SK-N-SH treated with all-trans-retinoic acid at 6 μM for 48 hours (cell line): ENCODE results near the gene LRRFIP1.

Experiments used
- ATAC-seq: fragments of 200-7000 bp; cut with Tn5 transposase; 3 replicates; pipeline ENCODE4 v1.9.1; 2020; ENCODE audit warnings: mild to moderate bottlenecking, moderate library complexity
- ARNTL ChIP-seq: fragments of 450-650 bp; formaldehyde crosslinking; IDR thresholded peaks from 2 replicates; pipeline ENCODE4 v1.5.0; 2020; ENCODE audit warnings: low read depth, mild to moderate bottlenecking, moderate library complexity, borderline replicate concordance
- BACH2 ChIP-seq: fragments of 250-450 bp; sonication (Bioruptor Pico); IDR thresholded peaks from 2 replicates; pipeline ENCODE4 v1.9.0; 2021; ENCODE audit warnings: mild to moderate bottlenecking, borderline replicate concordance
- CREB5 ChIP-seq: fragments of 250-450 bp; sonication (Bioruptor Pico); IDR thresholded peaks from 2 replicates; pipeline ENCODE4 v1.5.1; 2020; ENCODE audit warnings: low read depth, mild to moderate bottlenecking, moderate library complexity
- CSDC2 ChIP-seq: fragments of 250-450 bp; sonication (Bioruptor Pico); IDR thresholded peaks from 2 replicates; pipeline ENCODE4 v1.5.0; 2020; ENCODE audit warnings: mild to moderate bottlenecking, moderate library complexity
- CSRNP3 ChIP-seq: fragments of 250-450 bp; sonication (Bioruptor Pico); IDR thresholded peaks from 2 replicates; pipeline ENCODE4 v1.5.1; 2021; ENCODE audit warnings: mild to moderate bottlenecking, moderate library complexity
- ESRRG ChIP-seq: fragments of 250-450 bp; sonication (Bioruptor Pico); IDR thresholded peaks from 2 replicates; pipeline ENCODE4 v1.6.1; 2021; ENCODE audit warnings: mild to moderate bottlenecking
- GLIS3 ChIP-seq: fragments of 250-450 bp; sonication (Bioruptor Pico); IDR thresholded peaks from 2 replicates; pipeline ENCODE4 v1.5.0; 2020; ENCODE audit warnings: mild to moderate bottlenecking, moderate library complexity
- ISL1 ChIP-seq: fragments of 250-450 bp; sonication (Bioruptor Pico); IDR thresholded peaks from 2 replicates; pipeline ENCODE4 v2.1.2; 2022; ENCODE audit warnings: mild to moderate bottlenecking, moderate library complexity
- OSR1 ChIP-seq: fragments of 250-450 bp; sonication (Bioruptor Pico); IDR thresholded peaks from 2 replicates; pipeline ENCODE4 v1.8.0; 2022; ENCODE audit warnings: moderate library complexity, mild to moderate bottlenecking, inconsistent platforms
- POU6F1 ChIP-seq: fragments of 250-450 bp; sonication (Bioruptor Pico); IDR thresholded peaks from 2 replicates; pipeline ENCODE4 v1.8.0; 2021; ENCODE audit warnings: low read depth, mild to moderate bottlenecking, moderate library complexity, borderline replicate concordance
- RARB ChIP-seq: fragments of 250-450 bp; sonication (Bioruptor Pico); IDR thresholded peaks from 2 replicates; pipeline ENCODE4 v1.8.0; 2021; ENCODE audit warnings: mild to moderate bottlenecking, moderate library complexity
- SNAI2 ChIP-seq: fragments of 250-450 bp; sonication (Bioruptor Pico); IDR thresholded peaks from 2 replicates; pipeline ENCODE4 v1.5.0; 2020; ENCODE audit warnings: mild to moderate bottlenecking, moderate library complexity
- TCF4 ChIP-seq: fragments of 250-450 bp; sonication (Bioruptor Pico); IDR thresholded peaks from 2 replicates; pipeline ENCODE4 v1.8.0; 2021; ENCODE audit warnings: mild to moderate bottlenecking, moderate library complexity, borderline replicate concordance
- TOX ChIP-seq: fragments of 250-450 bp; sonication (Bioruptor Pico); IDR thresholded peaks from 2 replicates; pipeline ENCODE4 v1.8.0; 2021; ENCODE audit warnings: mild to moderate bottlenecking, moderate library complexity, borderline replicate concordance
- TSHZ2 ChIP-seq: fragments of 250-450 bp; sonication (Bioruptor Pico); IDR thresholded peaks from 2 replicates; pipeline ENCODE4 v1.5.0; 2020; ENCODE audit warnings: mild to moderate bottlenecking, moderate library complexity
- ZC3H10 ChIP-seq: fragments of 250-450 bp; sonication (Bioruptor Pico); IDR thresholded peaks from 2 replicates; pipeline ENCODE4 v1.5.1; 2021; ENCODE audit warnings: mild to moderate bottlenecking, moderate library complexity
- ZFP3 ChIP-seq: fragments of 250-450 bp; sonication (Bioruptor Pico); IDR thresholded peaks from 2 replicates; pipeline ENCODE4 v1.5.0; 2020; ENCODE audit warnings: mild to moderate bottlenecking, moderate library complexity
- ZFP30 ChIP-seq: fragments of 450-650 bp; formaldehyde crosslinking; IDR thresholded peaks from 2 replicates; pipeline ENCODE4 v1.5.0; 2022; ENCODE audit warnings: mild to moderate bottlenecking, moderate library complexity
- ZNF565 ChIP-seq: fragments of 450-650 bp; formaldehyde crosslinking; conservative IDR thresholded peaks from 2 replicates; pipeline ENCODE4 v1.5.0; 2020; ENCODE audit warnings: low read depth, mild to moderate bottlenecking, moderate library complexity
- ZNF8 ChIP-seq: fragments of 450-650 bp; formaldehyde crosslinking; IDR thresholded peaks from 2 replicates; pipeline ENCODE4 v1.5.0; 2020; ENCODE audit warnings: mild to moderate bottlenecking, moderate library complexity
- TF ChIP-seq, protein P1 (sequence below): fragments of 250-450 bp; sonication (Bioruptor Pico); IDR thresholded peaks from 2 replicates; pipeline ENCODE4 v1.8.0; 2020; ENCODE audit warnings: mild to moderate bottlenecking, moderate library complexity, borderline replicate concordance

Gene LRRFIP1

DNA sequence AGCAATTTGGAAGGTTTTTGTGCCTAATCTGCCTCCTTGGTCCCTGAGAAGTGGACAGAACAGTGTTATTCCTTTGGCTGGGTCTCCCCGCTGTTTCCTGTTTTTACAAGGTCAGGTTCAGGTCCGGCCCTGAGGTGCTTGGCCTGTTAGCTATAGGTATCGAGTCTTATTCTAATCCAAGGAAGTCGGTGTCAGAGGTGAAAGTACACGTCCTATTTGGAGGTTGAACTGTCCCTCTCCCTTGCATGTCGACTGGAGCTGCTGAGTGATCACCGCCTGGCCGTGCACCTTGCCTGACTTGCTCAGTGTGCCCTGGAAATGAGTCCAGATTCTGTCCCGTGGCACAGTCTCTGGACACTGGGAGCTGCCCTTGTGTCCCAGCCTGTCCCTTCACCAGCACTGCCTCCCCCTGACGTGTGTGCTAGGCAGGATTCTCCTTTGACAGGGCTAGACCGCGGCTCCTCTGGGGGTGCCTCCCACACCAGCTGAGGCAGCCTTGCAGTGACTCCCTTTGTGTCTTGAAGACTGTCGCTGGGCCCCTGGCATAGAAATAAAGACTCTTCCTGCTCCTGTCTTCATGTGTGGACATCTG, 105.5 kb downstream of the LRRFIP1 start:
- ATAC-seq: peak; percentile 10
- no peak for TF ChIP-seq CSRNP3 (CRISPR knock-in tag)
- TF ChIP-seq SNAI2: no peak
- TF ChIP-seq TCF4 (CRISPR knock-in tag): no peak
- no peak for TF ChIP-seq GLIS3 (CRISPR knock-in tag)
- TF ChIP-seq ZNF565 (CRISPR knock-in tag): no peak
- TF ChIP-seq ZFP30 (CRISPR knock-in tag): no peak
- no peak for TF ChIP-seq TOX (CRISPR knock-in tag)
- no peak for TF ChIP-seq POU6F1
- TF ChIP-seq TSHZ2: no peak
- TF ChIP-seq ZNF8: no peak
- TF ChIP-seq ESRRG (CRISPR knock-in tag): no peak
- no peak for TF ChIP-seq ISL1 (CRISPR knock-in tag)

DNA sequence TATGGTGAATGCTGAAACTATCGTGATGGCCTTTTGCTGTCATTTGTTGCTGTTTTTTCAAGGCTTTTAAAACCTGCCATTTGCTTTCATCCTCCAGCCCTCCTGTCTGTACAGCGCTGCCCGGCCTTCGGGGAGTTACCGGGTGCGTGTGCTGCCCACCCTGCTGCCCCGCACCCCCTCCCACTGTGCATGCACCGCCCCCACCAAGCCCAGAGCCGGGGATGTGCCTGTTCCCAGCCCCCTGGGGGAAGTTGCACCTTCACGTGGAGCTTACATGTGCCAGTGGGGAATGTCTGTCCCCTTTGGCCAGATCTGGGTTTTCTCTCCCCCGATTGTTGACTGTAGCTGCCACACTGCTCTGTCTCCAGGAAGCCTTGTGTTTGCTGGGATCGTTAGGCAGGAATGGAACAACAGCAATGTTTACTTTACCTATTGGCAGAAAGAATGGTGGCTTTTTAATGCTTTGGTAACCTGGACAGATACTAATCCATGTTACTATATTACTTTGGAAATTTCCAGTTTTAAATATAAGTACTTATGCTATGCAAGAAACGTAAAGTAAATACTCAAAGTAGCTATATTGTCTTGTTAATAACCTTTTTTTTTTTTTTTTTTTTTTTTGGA, 106.4 kb downstream of the LRRFIP1 start:
- peak; percentile 9; the same call in 1 of the 3 replicates for ATAC-seq
- TF ChIP-seq ARNTL (CRISPR knock-in tag) (peak; percentile 95), TCF4 (CRISPR knock-in tag) (peak; percentile 54; the same call in 1 of the 2 replicates), RARB (no peak), CSDC2 (no peak)

- no peak for ATAC-seq
These were observed 107.7 kb downstream of the LRRFIP1 start for GRCh38 chr2:237734905-237735623.

GRCh38 chr2:237735798-237736197, 108.4 kb downstream of the LRRFIP1 start:
- TF ChIP-seq TOX (CRISPR knock-in tag) (no peak), OSR1 (CRISPR knock-in tag) (no peak), ARNTL (CRISPR knock-in tag) (no peak), ZC3H10 (CRISPR knock-in tag) (no peak), SNAI2 (no peak), BACH2 (no peak), ZFP30 (CRISPR knock-in tag) (no peak), TCF4 (CRISPR knock-in tag) (no peak), ESRRG (CRISPR knock-in tag) (no peak), CREB5 (CRISPR knock-in tag) (no peak)
- TF ChIP-seq, protein P1, sequence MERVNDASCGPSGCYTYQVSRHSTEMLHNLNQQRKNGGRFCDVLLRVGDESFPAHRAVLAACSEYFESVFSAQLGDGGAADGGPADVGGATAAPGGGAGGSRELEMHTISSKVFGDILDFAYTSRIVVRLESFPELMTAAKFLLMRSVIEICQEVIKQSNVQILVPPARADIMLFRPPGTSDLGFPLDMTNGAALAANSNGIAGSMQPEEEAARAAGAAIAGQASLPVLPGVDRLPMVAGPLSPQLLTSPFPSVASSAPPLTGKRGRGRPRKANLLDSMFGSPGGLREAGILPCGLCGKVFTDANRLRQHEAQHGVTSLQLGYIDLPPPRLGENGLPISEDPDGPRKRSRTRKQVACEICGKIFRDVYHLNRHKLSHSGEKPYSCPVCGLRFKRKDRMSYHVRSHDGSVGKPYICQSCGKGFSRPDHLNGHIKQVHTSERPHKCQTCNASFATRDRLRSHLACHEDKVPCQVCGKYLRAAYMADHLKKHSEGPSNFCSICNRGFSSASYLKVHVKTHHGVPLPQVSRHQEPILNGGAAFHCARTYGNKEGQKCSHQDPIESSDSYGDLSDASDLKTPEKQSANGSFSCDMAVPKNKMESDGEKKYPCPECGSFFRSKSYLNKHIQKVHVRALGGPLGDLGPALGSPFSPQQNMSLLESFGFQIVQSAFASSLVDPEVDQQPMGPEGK: no peak
- ATAC-seq: no peak

More at GRCh38 chr2:237734905-237735623, 107.7 kb downstream of the LRRFIP1 start:
- TF ChIP-seq CSDC2 (no peak), SNAI2 (no peak), TOX (CRISPR knock-in tag) (no peak), CREB5 (CRISPR knock-in tag) (no peak), ZC3H10 (CRISPR knock-in tag) (no peak), ZFP3 (CRISPR knock-in tag) (no peak)
- TF ChIP-seq, all 23 proteins: peak for 0
